SIG-M5 treated with dmso at 0.1 percent for 504 hours (cell line): Measurements from ENCODE around the gene APH1B.

Experiments used
- DNase-seq: peaks from one replicate; lab custom pipeline; 2025; ENCODE audit not compliant: unreplicated experiment; lab: John Stamatoyannopoulos, UW

Gene APH1B

DNA sequence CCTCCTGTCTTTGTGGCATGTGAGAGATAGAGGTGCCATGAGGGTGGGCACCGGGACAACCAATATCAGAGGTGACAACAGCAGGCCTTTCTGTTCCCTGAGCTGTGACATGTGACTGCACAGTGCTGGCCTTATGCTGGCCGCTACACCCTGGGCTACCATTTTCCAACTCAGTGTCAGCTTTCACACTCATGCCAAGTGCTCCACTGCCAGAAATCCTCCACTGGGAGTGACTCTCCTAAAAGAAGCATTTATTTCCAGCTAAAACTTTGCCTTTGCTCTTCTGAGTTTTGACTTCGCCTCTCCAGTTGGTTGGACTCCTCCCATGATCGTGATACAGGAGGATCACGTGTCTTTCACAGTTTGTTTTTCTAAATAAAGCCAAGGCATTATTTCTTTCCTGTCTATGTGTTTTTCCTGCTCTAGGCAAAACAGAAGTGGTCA, 72.8 kb downstream of the APH1B start:
- DNase-seq = no peak

GRCh38 chr15:63351170-63351569, 73.8 kb downstream of the APH1B start:
- no peak for DNase-seq

GRCh38 chr15:63352808-63353207, 75.4 kb downstream of the APH1B start:
- no peak for DNase-seq

DNA sequence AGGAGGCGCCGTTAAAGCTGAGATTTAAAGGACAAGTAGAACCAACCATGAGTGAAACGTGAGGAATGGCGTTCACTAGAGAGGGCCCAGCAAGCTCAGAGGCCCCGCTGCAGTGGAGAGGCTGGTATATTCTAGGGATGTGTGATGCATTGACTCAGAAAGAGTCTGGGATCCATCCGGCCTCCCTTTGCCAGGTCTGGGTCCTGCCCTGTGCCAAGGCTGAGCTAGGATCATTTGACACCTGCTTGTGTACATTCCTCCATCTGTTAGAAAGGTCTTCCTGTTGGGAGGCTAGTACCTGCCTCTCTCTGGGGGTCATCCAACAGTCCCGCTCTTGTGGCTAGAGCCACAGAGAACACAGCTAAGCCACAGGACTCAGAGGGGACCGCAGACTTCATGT, 75.9 kb downstream of the APH1B start:
- DNase-seq = no peak

GRCh38 chr15:63353887-63354286, 76.5 kb downstream of the APH1B start:
- no peak for DNase-seq

DNA sequence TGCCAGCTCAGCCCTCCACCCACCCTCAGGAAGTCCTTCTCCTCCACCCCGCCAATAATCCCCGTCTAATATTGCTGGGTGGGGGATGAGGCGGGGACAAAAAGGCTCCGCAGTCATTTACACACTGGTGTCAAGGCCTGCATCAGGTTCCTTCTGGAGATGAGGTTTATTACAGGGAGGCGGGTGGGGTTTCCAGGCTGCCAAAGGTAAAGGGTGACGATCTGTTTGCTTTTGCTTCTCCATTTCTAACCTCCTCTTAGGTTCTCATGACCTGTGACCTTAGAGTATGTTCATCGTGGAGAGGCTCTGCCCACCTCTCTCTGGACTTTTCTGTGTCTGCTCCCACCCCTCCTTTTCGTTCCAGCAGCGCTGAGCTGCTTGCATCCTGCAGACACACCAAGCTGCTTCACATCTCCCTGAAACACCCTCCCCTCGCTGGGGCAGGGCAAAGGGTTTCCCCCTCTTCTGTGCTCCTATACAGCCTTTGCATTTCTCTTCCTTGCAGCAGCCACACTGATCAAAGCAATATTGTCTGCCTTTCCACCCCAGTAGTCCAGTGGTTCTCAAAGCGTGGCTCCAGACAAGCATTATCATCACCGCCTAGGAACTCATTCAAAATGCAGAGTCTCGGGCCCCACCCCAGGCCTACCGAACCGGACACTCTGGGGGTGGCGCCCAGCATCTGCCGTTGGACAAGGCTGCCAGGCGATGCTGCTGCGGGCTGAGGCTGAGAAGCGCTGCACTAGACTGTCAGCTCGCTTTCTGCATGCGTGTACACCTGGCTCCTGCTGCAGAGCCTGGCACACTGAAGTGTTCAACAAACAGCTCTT, 77.6 kb downstream of the APH1B start:
- no peak for DNase-seq

DNA sequence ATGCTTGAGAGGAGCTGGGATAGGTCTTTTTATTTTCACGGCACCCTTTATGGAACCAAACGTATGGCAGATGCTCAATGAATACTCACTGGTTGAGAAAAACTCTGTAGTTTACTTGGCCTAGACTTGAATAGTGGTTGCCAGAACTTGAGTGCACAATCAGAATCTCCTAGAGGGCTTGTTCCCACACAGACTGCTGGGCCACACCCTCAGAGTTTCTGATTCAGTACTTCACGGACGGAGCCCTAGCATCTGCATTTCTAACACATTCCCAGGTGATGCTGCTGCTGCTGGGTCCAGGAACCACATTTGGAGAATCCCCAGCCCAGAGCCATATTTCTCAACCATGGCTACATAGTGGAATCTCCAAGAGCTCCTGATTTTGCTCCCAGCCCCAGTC, 79.7 kb downstream of the APH1B start:
- no peak for DNase-seq

DNA sequence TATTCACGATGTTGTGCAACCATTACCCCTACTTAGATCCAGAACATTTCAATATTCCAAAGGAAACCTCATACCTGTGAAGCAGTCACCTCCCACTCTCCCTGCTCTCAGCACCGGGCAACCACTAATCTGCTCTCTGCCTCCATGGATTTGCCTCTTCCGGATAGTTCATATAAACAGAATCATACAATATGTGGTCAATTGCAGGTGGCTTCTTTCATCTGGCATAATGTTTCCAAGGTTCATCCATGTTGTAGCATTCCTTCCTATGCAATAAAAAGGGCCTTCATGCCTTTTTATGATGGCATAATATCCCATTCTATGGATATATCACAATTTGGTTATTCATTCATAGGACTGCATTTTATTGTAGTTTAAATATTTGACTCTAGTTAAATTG, 80.3 kb downstream of the APH1B start:
- no peak for DNase-seq

DNA sequence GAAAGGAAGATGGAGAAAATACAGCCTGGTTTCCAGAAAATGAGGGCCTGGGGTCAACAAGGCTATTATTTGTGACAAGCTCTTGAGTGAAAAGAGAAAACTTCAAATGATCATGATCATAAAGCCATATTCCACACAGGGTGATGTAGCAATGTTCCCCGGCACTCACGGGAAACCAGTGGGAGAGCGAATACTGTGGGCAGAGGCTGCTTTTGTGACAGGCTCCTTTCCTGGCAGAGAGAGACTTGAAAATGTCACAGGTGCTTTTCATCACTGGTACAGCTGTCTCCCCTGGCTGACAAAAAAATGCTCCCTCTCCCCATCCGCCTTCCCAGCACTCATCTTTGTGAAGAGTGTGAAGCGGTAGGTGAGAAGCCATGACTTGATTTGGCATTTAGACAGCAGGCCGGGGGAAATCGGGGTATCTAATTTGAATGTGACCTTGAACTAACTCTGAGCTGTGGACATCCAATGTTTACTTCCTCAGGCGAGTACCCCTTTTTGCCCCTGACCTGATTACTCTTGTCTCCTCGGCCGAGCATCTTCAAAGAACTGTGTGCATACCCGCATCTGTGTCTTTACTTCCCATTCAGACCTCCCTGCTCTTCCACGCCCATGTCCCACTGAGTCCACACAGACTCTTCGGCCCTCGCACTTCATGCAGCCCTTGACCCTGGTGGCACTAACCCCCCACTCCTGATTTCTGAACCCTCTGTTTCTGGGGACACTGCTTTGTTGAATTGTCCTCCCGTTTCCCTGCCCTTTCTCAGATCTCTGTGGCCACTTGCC, 81.0 kb downstream of the APH1B start:
- DNase-seq = no peak
